PFSK-1 (cell line): ENCODE data around the gene RASA3.

Experiments
- FOXP2 ChIP-seq: optimal IDR thresholded peaks from 2 replicates; pipeline ENCODE3; 2011; ENCODE audit warnings: borderline replicate concordance, control low read depth, inconsistent platforms; ENCODE audit not compliant: insufficient read depth; ENCODE audit errors: extremely low read length, extremely low read depth
- POLR2AphosphoS5 ChIP-seq: IDR thresholded peaks from 2 replicates; pipeline ENCODE4 v1.6.1; 2012; ENCODE audit warnings: low read depth, mild to moderate bottlenecking, control low read depth, low read length, moderate library complexity
- TAF1 ChIP-seq: IDR thresholded peaks from 2 replicates; pipeline ENCODE4 v1.6.1; 2012; ENCODE audit warnings: low read length, control low read depth, borderline replicate concordance; ENCODE audit not compliant: insufficient read depth
- TF ChIP-seq, protein P1 (sequence below), 2 experiments: IDR thresholded peaks; 2 replicates each; pipeline versions ENCODE4 v1.6.1 to v1.8.0; 2011 to 2012; ENCODE audit warnings: low read depth in 2 of 2, low read length in 2 of 2, control low read depth in 1 of 2, inconsistent platforms in 1 of 2, mild to moderate bottlenecking in 1 of 2, moderate library complexity in 1 of 2; ENCODE audit not compliant: insufficient read depth in 1 of 2

- TF ChIP-seq TAF1 (no peak), POLR2AphosphoS5 (no peak), FOXP2 (no peak)
- TF ChIP-seq, protein P1, sequence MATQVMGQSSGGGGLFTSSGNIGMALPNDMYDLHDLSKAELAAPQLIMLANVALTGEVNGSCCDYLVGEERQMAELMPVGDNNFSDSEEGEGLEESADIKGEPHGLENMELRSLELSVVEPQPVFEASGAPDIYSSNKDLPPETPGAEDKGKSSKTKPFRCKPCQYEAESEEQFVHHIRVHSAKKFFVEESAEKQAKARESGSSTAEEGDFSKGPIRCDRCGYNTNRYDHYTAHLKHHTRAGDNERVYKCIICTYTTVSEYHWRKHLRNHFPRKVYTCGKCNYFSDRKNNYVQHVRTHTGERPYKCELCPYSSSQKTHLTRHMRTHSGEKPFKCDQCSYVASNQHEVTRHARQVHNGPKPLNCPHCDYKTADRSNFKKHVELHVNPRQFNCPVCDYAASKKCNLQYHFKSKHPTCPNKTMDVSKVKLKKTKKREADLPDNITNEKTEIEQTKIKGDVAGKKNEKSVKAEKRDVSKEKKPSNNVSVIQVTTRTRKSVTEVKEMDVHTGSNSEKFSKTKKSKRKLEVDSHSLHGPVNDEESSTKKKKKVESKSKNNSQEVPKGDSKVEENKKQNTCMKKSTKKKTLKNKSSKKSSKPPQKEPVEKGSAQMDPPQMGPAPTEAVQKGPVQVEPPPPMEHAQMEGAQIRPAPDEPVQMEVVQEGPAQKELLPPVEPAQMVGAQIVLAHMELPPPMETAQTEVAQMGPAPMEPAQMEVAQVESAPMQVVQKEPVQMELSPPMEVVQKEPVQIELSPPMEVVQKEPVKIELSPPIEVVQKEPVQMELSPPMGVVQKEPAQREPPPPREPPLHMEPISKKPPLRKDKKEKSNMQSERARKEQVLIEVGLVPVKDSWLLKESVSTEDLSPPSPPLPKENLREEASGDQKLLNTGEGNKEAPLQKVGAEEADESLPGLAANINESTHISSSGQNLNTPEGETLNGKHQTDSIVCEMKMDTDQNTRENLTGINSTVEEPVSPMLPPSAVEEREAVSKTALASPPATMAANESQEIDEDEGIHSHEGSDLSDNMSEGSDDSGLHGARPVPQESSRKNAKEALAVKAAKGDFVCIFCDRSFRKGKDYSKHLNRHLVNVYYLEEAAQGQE (IDR thresholded peaks at IDR 0.05; ENCODE audit: insufficient read depth in 1 of 2, low read depth in 2 of 2, low read length in 2 of 2), result no peak
Measured at GRCh38 chr13:113930671-113931637, 201.5 kb downstream of the RASA3 start.
